Stimulated activated CD4-positive, alpha-beta T cell treated with anti-CD3 and anti-CD28 coated beads, TNF-alpha, amount 100 ng/mL, for 4 hours (primary cell): ENCODE data around the gene CDR2L.
A peak's percentile ranks its signal among the peaks of the same experiment; 100 is the strongest.
"Not testable (repeated sequence)": the region's sequence is repeated elsewhere in the genome, so short reads cannot be mapped to it uniquely, and the experiment has no call there.

Experiments
- DNase-seq, 3 experiments: peaks; one replicate each; pipeline ENCODE4 v3.0.0-alpha.2; 2020; ENCODE audit warnings: low read depth in 3 of 3

CDR2L gene

GRCh38 chr17:74959826-74960515, 27.5 kb upstream of the CDR2L start:
- DNase-seq: no peak

- peak; percentile 5 to 23 (median 18) for DNase-seq
These were observed 26.7 kb upstream of the CDR2L start for GRCh38 chr17:74960570-74961342.

GRCh38 chr17:74961657-74962350, 25.6 kb upstream of the CDR2L start:
- peak; percentile 68 to 82 (median 72) for DNase-seq

- DNase-seq: no peak
These were observed 24.6 kb upstream of the CDR2L start for GRCh38 chr17:74962622-74963394.

- DNase-seq: no peak
These were observed 23.8 kb upstream of the CDR2L start for GRCh38 chr17:74963656-74964055.

GRCh38 chr17:74964246-74964761, 23.1 kb upstream of the CDR2L start:
- DNase-seq: no peak

GRCh38 chr17:74964988-74965622, 22.3 kb upstream of the CDR2L start:
- no peak for DNase-seq

GRCh38 chr17:74968361-74968780, 19.1 kb upstream of the CDR2L start:
- no peak for DNase-seq

- DNase-seq: not testable (repeated sequence)
These were observed 17.9 kb upstream of the CDR2L start for GRCh38 chr17:74969501-74969900.

GRCh38 chr17:74970395-74970794, 17.0 kb upstream of the CDR2L start:
- no peak for DNase-seq

GRCh38 chr17:74971069-74971841, 16.2 kb upstream of the CDR2L start:
- no peak for DNase-seq

GRCh38 chr17:74971842-74972106, 15.7 kb upstream of the CDR2L start:
- no peak for DNase-seq

GRCh38 chr17:74972107-74972972, 15.1 kb upstream of the CDR2L start, which contains the start of gene HID1:
Gene HID1, minus strand, starts transcription at chr17:74972759. Its CDS starts 103 bp downstream, at chr17:74972656.
- peak; percentile 75 to 80 (median 76) for DNase-seq

GRCh38 chr17:74972973-74973328, 14.5 kb upstream of the CDR2L start:
- no peak for DNase-seq

- DNase-seq: no peak
These were observed 11.5 kb upstream of the CDR2L start for GRCh38 chr17:74975943-74976342.

- no peak for DNase-seq
These were observed 9.6 kb upstream of the CDR2L start for GRCh38 chr17:74977802-74978201.

GRCh38 chr17:74978240-74978639, 9.2 kb upstream of the CDR2L start:
- DNase-seq: no peak

GRCh38 chr17:74979408-74980146, 7.9 kb upstream of the CDR2L start:
- no peak for DNase-seq
